GM21737 (cell line): ENCODE results near the gene ZW10.
"Not testable (repeated sequence)": the region's sequence is repeated elsewhere in the genome, so short reads cannot be mapped to it uniquely, and the experiment has no call there.

ENCODE experiments used
- ATAC-seq: cut with Tn5 transposase; IDR thresholded peaks from one replicate; pipeline ENCODE4 v1.9.1; 2021; ENCODE audit warnings: mild to moderate bottlenecking, moderate library complexity; ENCODE audit not compliant: unreplicated experiment

ZW10 gene

GRCh38 chr11:113705871-113706655, 67.4 kb downstream of the ZW10 start, which contains the start of gene TMPRSS5:
Gene TMPRSS5 (minus strand): TSS chr11:113706308. CDS start chr11:113706224, 84 bp downstream.
- no peak for ATAC-seq

- not testable (repeated sequence) for ATAC-seq
Measured at GRCh38 chr11:113703551-113703950, 69.9 kb downstream of the ZW10 start.

- no peak for ATAC-seq
Measured at GRCh38 chr11:113701491-113701890, 72.0 kb downstream of the ZW10 start.

GRCh38 chr11:113698515-113698914, 75.0 kb downstream of the ZW10 start:
- ATAC-seq: no peak

GRCh38 chr11:113697756-113698407, 75.6 kb downstream of the ZW10 start:
- ATAC-seq: no peak

- ATAC-seq: no peak
Measured at GRCh38 chr11:113697111-113697510, 76.4 kb downstream of the ZW10 start.

GRCh38 chr11:113695207-113695606, 78.3 kb downstream of the ZW10 start:
- ATAC-seq: no peak

GRCh38 chr11:113694390-113694789, 79.1 kb downstream of the ZW10 start:
- no peak for ATAC-seq

- no peak for ATAC-seq
Measured at GRCh38 chr11:113693030-113693429, 80.5 kb downstream of the ZW10 start.

- ATAC-seq: no peak
Measured at GRCh38 chr11:113690619-113691569, 82.6 kb downstream of the ZW10 start.

- no peak for ATAC-seq
Measured at GRCh38 chr11:113689768-113690618, 83.5 kb downstream of the ZW10 start.

- ATAC-seq: no peak
Measured at GRCh38 chr11:113685654-113686359, 87.7 kb downstream of the ZW10 start.

- no peak for ATAC-seq
Measured at GRCh38 chr11:113684496-113684895, 89.0 kb downstream of the ZW10 start.

GRCh38 chr11:113683481-113684046, 89.9 kb downstream of the ZW10 start:
- ATAC-seq: no peak
